ENCODE measurements around the gene MLYCD.

Gene MLYCD

GRCh38 chr16:83898463-83899271, at the start of gene MLYCD:
MLYCD (plus strand) TSS chr16:83899115; CDS start chr16:83899145, 30 bp downstream.
- peak; percentile 77 for DNase-seq

- DNase-seq = no peak
Observed at GRCh38 chr16:83849421-83849820, 49.5 kb upstream of the MLYCD start.

GRCh38 chr16:83850947-83851346, 48.0 kb upstream of the MLYCD start:
- no peak for DNase-seq

- no peak for DNase-seq
Observed at GRCh38 chr16:83851473-83851872, 47.4 kb upstream of the MLYCD start.

GRCh38 chr16:83852774-83853173, 46.1 kb upstream of the MLYCD start:
- DNase-seq = no peak

- no peak for DNase-seq
Observed at GRCh38 chr16:83853834-83854233, 45.1 kb upstream of the MLYCD start.

GRCh38 chr16:83854420-83854819, 44.5 kb upstream of the MLYCD start:
- DNase-seq = no peak

GRCh38 chr16:83856792-83857191, 42.1 kb upstream of the MLYCD start:
- no peak for DNase-seq

- DNase-seq = no peak
Observed at GRCh38 chr16:83859265-83859664, 39.6 kb upstream of the MLYCD start.

- no peak for DNase-seq
Observed at GRCh38 chr16:83862661-83863060, 36.3 kb upstream of the MLYCD start.

GRCh38 chr16:83863682-83864081, 35.2 kb upstream of the MLYCD start:
- no peak for DNase-seq

GRCh38 chr16:83870830-83871229, 28.1 kb upstream of the MLYCD start:
- DNase-seq = no peak

GRCh38 chr16:83878838-83879237, 20.1 kb upstream of the MLYCD start:
- DNase-seq = peak; percentile 47

GRCh38 chr16:83882163-83882885, 16.6 kb upstream of the MLYCD start:
- no peak for DNase-seq

GRCh38 chr16:83886199-83886971, 12.5 kb upstream of the MLYCD start:
- no peak for DNase-seq

GRCh38 chr16:83887080-83887479, 11.8 kb upstream of the MLYCD start:
- DNase-seq = peak; percentile 27

GRCh38 chr16:83887564-83887963, 11.4 kb upstream of the MLYCD start:
- DNase-seq = no peak

- peak; percentile 61 for DNase-seq
Observed at GRCh38 chr16:83888672-83889044, 10.3 kb upstream of the MLYCD start.

GRCh38 chr16:83890359-83890758, 8.6 kb upstream of the MLYCD start:
- no peak for DNase-seq

- DNase-seq = no peak
Observed at GRCh38 chr16:83891742-83892141, 7.2 kb upstream of the MLYCD start.

- DNase-seq = no peak
Observed at GRCh38 chr16:83895243-83895642, 3.7 kb upstream of the MLYCD start.

- no peak for DNase-seq
Observed at GRCh38 chr16:83895942-83896341, 3.0 kb upstream of the MLYCD start.

- peak; percentile 55 for DNase-seq
Observed at GRCh38 chr16:83899272-83899897, 470 bp downstream of the MLYCD start.
